Motor neuron (in vitro differentiated cells): ENCODE data around the gene ERICH2. TPM values are rescaled to one million over a fixed set of nuclear protein-coding genes. Genes with fewer than 3 reads are reported as not detected.
"Not testable (repeated sequence)": the region's sequence is repeated elsewhere in the genome, so short reads cannot be mapped to it uniquely, and the experiment has no call there.

Source experiments
- ATAC-seq, 8 experiments: fragments of 200-7000 bp; cut with Tn5 transposase; replicated peaks in 6 of 8; 2 replicates each; pipeline ENCODE4 v1.8.0; 2021; ENCODE audit warnings: mild to moderate bottlenecking in 8 of 8, moderate library complexity in 8 of 8
- H3K27ac ChIP-seq, 2 donors: fragments of 250-450 bp; sonication (Bioruptor Pico); 2 replicates each; pipeline ENCODE4 v1.9.0; 2021; ENCODE audit warnings: antibody characterized with exemption in 2 of 2, mild to moderate bottlenecking in 2 of 2, moderate library complexity in 1 of 2
- H3K4me1 ChIP-seq, 2 donors: fragments of 250-450 bp; sonication (Bioruptor Pico); replicated peaks in 1 of 2; 2 replicates each; pipeline ENCODE4 v1.6.1; 2021; ENCODE audit warnings: antibody characterized with exemption in 2 of 2, mild to moderate bottlenecking in 2 of 2, moderate library complexity in 1 of 2
- H3K4me3 ChIP-seq, 5 donors: fragments of 250-450 bp; sonication (Bioruptor Pico); 2 replicates each; pipeline ENCODE4 v1.9.0; 2021; ENCODE audit warnings: antibody characterized with exemption in 5 of 5, mild to moderate bottlenecking in 5 of 5, moderate library complexity in 4 of 5
- WGBS, 10 experiments: fragments of 450-650 bp; shearing (Covaris generic); methylation state at CpG; one replicate each; pipeline ENCODE4 v1.0.0; 2022; 5-methylcytosine and 5-hydroxymethylcytosine counted together
- in situ Hi-C, 9 experiments: fragments of 400-800 bp; cut with MboI; loops; one replicate each; pipeline ENCODE4 v1.15.0; 2021; ENCODE audit warnings: low sequenced_read_pairs in 9 of 9, low pct_unique_long_range_greater_than_20kb in 2 of 9; ENCODE audit not compliant: unreplicated experiment in 9 of 9
- total RNA-seq, 8 experiments: library from RNA; unstranded; fragments of 300-600 nt; gene quantifications; 2 replicates each; pipeline versions ENCODE4 v1.2.3 to v1.2.4, GENCODE V29; 2022

The ERICH2 gene
- 10 to 100 TPM in 1 of 8 experiments, 1 to 10 TPM in 3, under 1 TPM in 1, not detected in 3; 0.96 to 11.7 (median 1.8) TPM for total RNA-seq

DNA sequence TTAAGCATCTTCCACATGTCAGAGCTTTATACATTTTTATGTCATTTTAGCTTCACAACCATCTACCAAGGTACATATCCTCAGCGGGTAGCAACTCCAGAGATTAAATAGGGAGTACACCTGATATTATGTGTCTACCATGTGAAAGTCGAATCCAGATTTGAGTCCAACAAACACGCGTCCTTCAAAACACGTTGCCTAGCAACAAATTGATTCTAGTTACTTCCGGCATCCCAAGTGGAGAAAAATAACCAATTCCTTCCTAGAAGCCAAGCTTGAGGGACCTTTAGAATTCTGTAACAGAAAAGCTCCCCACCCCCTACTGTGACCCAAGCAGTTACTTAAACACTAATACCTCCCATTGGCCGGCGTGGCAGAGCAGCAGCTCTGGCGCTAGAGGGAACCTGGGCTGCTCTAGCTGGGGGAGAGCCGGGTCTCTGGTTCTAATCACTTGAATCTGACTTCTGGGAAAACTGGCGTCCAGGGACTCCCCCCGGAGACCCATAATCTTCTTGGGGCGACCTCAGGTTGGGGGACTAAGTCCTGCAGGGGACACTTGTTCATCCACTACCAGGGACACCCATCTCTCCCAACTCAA, at the start of gene ERICH2:
ERICH2 (plus strand) TSS at position 371 of the 598 bp plus-strand sequence. CDS start 304 bp downstream, outside the sequence.
- WGBS, 10 experiments, result 0 to 62% (median 16%) methylated on average over 1 to 10 of the region's 13 CpGs; no CpG with 5 or more reads in 2 of the 10 experiments
- Histone ChIP-seq H3K27ac (peak within 1 kb of the TSS; percentile 49 to 50), H3K4me3 (peak within 1 kb of the TSS; percentile 49 to 80 (median 50)), H3K4me1 (peaks cover 0 to 8% of the 10 kb centered on the region in 2 donors)
- ATAC-seq, result peak; percentile 62 to 84 (median 68)
- in situ Hi-C loops, result no loop called here

DNA sequence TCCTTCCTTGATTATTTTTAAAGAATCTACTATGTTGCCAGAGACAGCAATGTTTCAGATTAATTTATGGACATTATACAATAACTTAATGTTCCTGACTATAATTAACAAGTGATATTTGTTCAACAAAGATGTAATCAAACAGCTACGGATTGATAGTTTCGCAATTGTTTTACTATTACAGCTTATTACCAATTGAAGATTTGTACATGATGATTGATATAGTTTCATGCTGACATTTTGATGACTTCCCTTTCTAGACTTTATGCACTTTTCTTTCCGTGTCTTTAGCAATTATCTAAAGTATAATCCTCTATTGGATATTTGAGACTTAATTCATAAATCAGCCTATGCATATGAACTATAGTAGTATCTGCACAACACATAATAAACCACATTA, 48.5 kb upstream of the ERICH2 start:
- Histone ChIP-seq H3K4me1 (peaks cover 0 to 3% of the 10 kb centered on the region in 2 donors), H3K4me3 (no peak overlapping the region), H3K27ac (no peak overlapping the region)
- WGBS, 10 experiments, result 0 to 97% (median 82%) methylated on average over 1 to 3 of the region's 3 CpGs
- no peak for ATAC-seq
- in situ Hi-C loops, result no loop called here

DNA sequence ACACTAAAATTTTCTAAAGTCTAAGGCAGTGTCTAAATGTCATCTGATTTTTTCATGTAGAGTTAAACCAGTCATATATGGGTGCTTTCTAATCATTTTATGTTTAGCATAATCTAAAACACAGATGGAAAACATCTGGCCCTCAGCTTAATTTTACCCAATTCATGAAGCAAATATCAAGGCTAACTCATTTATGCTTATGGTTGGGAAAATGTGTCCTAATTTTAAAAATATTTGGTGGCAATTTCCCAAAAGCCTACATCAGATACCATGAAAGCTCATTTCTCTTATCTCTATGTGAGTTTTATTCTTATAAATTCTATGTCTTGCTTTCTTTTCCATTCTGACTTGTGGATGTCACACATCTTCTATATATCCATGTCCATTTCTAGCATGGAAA, 47.9 kb upstream of the ERICH2 start:
- in situ Hi-C loops, result no loop called here
- ATAC-seq, result no peak
- peaks cover 0 to 1% of the 10 kb centered on the region in 2 donors for H3K4me1 ChIP-seq
- no peak overlapping the region for H3K4me3 ChIP-seq
- H3K27ac ChIP-seq, result no peak overlapping the region

- Histone ChIP-seq H3K4me3 (no peak overlapping the region), H3K27ac (no peak overlapping the region), H3K4me1 (no peaks in the 10 kb centered on the region)
- in situ Hi-C loops, result no loop called here
- 0 to 86% (median 44%) methylated on average over 1 to 2 of the region's 2 CpGs for WGBS, 10 experiments
- no peak for ATAC-seq
These were observed 46.7 kb upstream of the ERICH2 start for GRCh38 chr2:170723446-170723958.

- no peak overlapping the region for H3K27ac ChIP-seq
- in situ Hi-C loops, result no loop called here
- no peak for ATAC-seq
- H3K4me1 ChIP-seq, result no peaks in the 10 kb centered on the region
- 0 to 100% (median 14%) methylated on average over 1 of the region's 1 CpG; no CpG with 5 or more reads in 5 of the 10 experiments for WGBS, 10 experiments
- no peak overlapping the region for H3K4me3 ChIP-seq
These were observed 36.2 kb upstream of the ERICH2 start for GRCh38 chr2:170733798-170734600.

GRCh38 chr2:170734601-170735000, 35.6 kb upstream of the ERICH2 start:
- in situ Hi-C loops, H3K27ac ChIP-seq, H3K4me1 ChIP-seq, ATAC-seq, H3K4me3 ChIP-seq: not testable (repeated sequence)
- WGBS, 10 experiments, result 20 to 100% (median 79%) methylated on average over 1 to 2 of the region's 2 CpGs; no CpG with 5 or more reads in 5 of the 10 experiments

DNA sequence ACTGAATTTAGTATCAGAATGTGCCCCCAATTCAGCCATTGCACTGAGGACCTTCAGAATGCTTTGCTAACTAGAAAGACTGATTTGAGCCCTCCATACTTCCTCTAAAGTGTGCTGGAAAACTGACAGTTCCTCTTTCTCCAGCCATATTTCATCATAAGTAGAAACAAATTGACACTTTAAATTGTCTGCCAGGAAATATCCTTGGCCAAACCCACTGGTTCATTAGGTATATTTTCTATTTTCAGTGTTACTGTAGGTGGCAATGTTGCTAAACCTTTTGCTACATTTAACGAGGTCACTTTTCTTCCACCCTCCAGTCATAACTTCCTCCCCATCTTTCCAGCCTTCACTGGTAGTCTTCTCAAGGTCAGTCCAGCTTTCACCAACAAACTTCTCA, 33.5 kb upstream of the ERICH2 start:
- WGBS, 10 experiments, result 40 to 92% (median 77%) methylated on average over 1 of the region's 1 CpG; no CpG with 5 or more reads in 4 of the 10 experiments
- ATAC-seq, result no peak
- Histone ChIP-seq H3K27ac (no peak overlapping the region), H3K4me3 (no peak overlapping the region), H3K4me1 (no peaks in the 10 kb centered on the region)
- in situ Hi-C loops, result no loop called here

GRCh38 chr2:170737406-170737805, 32.8 kb upstream of the ERICH2 start:
- Histone ChIP-seq H3K4me1 (no peaks in the 10 kb centered on the region), H3K4me3 (no peak overlapping the region), H3K27ac (no peak overlapping the region)
- WGBS, 10 experiments, result 48 to 100% (median 100%) methylated on average over 1 to 2 of the region's 2 CpGs; no CpG with 5 or more reads in 3 of the 10 experiments
- ATAC-seq, result no peak
- in situ Hi-C loops, result no loop called here

DNA sequence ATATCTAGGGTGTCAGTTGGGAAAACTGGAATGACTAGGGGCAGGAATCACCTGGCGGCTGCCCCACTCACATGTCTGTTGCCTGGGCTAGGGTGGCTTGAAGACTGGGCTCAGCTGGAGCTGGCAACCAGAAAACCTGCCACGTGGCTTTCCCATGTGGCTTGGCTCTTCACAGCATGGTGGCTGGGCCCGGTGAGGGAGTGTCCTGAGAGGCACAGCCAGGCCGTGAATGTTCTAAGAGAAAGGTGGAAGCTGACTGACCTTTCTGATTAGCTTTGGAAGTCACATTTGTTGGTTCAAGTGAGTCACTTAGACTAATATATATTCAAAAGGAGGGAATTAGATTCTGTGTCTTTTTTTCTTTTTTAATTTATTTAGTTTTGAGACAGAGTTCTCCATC, 32.4 kb upstream of the ERICH2 start:
- 38 to 100% (median 80%) methylated on average over 1 to 4 of the region's 4 CpGs; no CpG with 5 or more reads in 5 of the 10 experiments for WGBS, 10 experiments
- no peak overlapping the region for H3K4me3 ChIP-seq
- no peak overlapping the region for H3K27ac ChIP-seq
- no peaks in the 10 kb centered on the region for H3K4me1 ChIP-seq
- in situ Hi-C loops, result no loop called here
- no peak for ATAC-seq

DNA sequence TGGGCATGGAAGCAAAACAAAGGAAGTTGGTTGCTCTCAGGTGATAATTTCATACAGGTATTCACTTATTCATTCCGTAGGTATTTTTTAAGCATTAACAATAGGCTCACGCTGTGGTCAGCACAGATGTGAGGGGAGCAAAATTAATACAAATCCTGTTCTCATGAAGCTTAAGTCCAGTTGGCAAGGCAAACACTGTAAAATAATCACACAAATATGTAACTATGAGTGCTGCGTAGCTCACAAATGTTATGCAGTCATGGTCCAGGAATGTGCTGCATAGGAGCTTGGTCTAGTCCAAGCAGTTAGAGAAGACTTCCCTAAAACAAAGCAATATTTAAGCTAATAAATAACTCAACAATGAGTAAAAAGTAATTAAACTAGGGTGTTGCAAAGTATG, 31.1 kb upstream of the ERICH2 start:
- Histone ChIP-seq H3K4me1 (no peaks in the 10 kb centered on the region), H3K27ac (no peak overlapping the region), H3K4me3 (no peak overlapping the region)
- 0 to 100% (median 80%) methylated on average over 1 to 3 of the region's 3 CpGs; no CpG with 5 or more reads in 3 of the 10 experiments for WGBS, 10 experiments
- ATAC-seq, result peak in 3 of 8 experiments; percentile 52 to 76 (median 66)
- in situ Hi-C loops, result no loop called here

DNA sequence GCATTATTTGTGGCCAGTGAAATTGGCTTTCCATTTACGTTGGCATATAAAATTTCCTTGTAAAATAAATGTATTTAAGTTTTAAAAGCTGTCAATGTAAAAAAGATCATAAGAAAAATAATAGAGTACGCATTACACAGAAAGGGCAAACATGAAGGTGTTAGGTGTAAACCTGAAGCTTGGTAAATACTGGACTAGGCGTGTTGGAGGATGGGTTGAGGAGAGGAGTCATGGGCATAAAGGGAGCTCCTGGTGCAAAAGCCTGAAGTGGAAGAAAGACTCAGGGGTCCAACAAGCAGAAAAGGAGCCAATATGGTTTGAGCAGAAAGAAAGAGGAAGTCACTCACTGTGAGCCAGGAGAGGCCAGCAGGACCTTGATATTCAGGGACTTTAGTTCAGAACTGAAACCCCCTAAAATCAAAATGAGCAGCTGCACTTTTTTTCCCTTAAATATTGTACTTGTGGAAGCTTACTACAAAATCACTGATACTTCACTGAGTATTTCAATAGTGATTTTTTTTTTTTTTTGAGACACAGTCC, 30.6 kb upstream of the ERICH2 start:
- no peak for ATAC-seq
- WGBS, 10 experiments, result 51 to 100% (median 92%) methylated on average over 1 to 3 of the region's 3 CpGs
- no peak overlapping the region for H3K4me3 ChIP-seq
- H3K27ac ChIP-seq, result no peak overlapping the region
- in situ Hi-C loops, result no loop called here
- no peaks in the 10 kb centered on the region for H3K4me1 ChIP-seq

DNA sequence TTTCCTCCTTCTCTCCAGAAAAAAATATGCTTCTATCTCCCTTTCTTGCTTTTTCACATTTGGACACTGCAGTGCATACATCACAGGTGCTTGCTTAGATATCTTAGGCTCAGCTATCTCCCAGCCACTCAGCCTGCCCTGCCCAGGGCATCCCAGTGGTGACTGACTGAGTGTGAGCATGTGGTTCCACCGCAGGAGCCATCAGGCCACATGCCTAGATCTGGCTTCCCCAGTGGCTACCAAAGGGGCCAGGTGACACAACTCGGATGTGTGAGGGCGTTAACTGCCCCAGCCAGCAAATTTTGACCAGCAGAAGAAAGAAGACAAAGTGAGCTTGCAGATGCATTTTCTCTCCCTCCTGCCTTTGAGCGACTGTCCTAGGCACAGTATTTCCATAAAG, 29.5 kb upstream of the ERICH2 start:
- in situ Hi-C loops, result no loop called here
- Histone ChIP-seq H3K4me1 (no peaks in the 10 kb centered on the region), H3K4me3 (no peak overlapping the region), H3K27ac (no peak overlapping the region)
- 20 to 100% (median 73%) methylated on average over 1 to 4 of the region's 4 CpGs; no CpG with 5 or more reads in 4 of the 10 experiments for WGBS, 10 experiments
- ATAC-seq, result no peak

DNA sequence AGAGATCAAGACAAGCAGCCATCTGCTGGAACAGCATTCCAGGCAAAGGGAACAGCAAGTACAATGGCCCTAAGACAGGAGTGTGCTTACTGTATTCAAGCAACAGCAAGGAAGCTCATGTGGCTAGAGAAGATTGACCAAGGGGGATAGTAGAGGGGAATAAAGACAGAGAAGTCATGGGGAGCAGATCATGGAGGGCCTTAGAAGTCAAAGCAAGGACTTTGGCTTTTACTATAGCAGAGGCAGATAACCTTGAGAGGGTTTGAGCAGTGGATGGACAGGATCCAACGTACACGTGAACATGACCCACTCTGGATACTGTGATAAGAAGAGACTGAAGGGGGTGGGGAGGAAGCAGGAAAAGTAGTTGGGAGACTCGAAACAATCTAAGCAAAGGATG, 28.2 kb upstream of the ERICH2 start:
- no peak overlapping the region for H3K4me3 ChIP-seq
- ATAC-seq, result no peak
- in situ Hi-C loops, result no loop called here
- WGBS, 10 experiments, result 51 to 100% (median 92%) methylated on average over 1 to 3 of the region's 3 CpGs
- no peak overlapping the region for H3K27ac ChIP-seq
- no peaks in the 10 kb centered on the region for H3K4me1 ChIP-seq
